GM12878 (cell line): ENCODE results near the gene SLIT1. TPM values are rescaled to one million over a fixed set of nuclear protein-coding genes. Genes with fewer than 3 reads are reported as not detected.

Experiments used
- ATAC-seq: fragments of 200-7000 bp; cut with Tn5 transposase; 3 replicates; pipeline ENCODE4 v1.9.1; 2020; ENCODE audit warnings: mild to moderate bottlenecking, moderate library complexity
- BruUV-seq: library from RNA; stranded (reverse); fragments of 400-500 nt; replicated peaks from 2 replicates; lab custom pipeline; 2021; lab: Mats Ljungman, UMichigan
- CTCF ChIA-PET: fragments of 300-600 bp; sonication (Branson Sonifier 250); formaldehyde crosslinking; extraction: SDS; loops from one replicate; lab custom pipeline; 2021; ENCODE audit warnings: inconsistent platforms; lab: Yijun Ruan, JAX
- POLR2A ChIA-PET: fragments of 350-600 bp; formaldehyde crosslinking; extraction: SDS; loops from one replicate; lab custom pipeline; 2021; ENCODE audit warnings: inconsistent platforms; lab: Charles Lee
- RAD21 ChIA-PET: fragments of 300-600 bp; sonication (Branson Sonifier 250); formaldehyde crosslinking; loops from one replicate; lab custom pipeline; 2023; ENCODE audit warnings: antibody characterized with exemption; ENCODE audit not compliant: unreplicated experiment; lab: Charles Lee
- SMC1A ChIA-PET: fragments of 300-600 bp; sonication (Branson Sonifier 250); formaldehyde crosslinking; loops from one replicate; lab custom pipeline; 2023; ENCODE audit not compliant: unreplicated experiment, uncharacterized antibody; lab: Charles Lee
- DNase-seq: peaks from one replicate; pipeline ENCODE4 v3.0.0-alpha.2; 2011; ENCODE audit warnings: low read depth, low spot score
- FAIRE-seq: peaks from 3 replicates; lab custom pipeline; 2011; peaks lifted over from hg19 to GRCh38; lab: Jason Lieb, UNC
- H2AFZ ChIP-seq: 2 replicates; pipeline ENCODE4 v1.6.0; 2011; ENCODE audit warnings: low read depth, low read length, control low read depth; ENCODE audit not compliant: control insufficient read depth
- H3K27ac ChIP-seq: 2 replicates; pipeline ENCODE4 v1.5.1; 2011; ENCODE audit warnings: control low read depth; ENCODE audit not compliant: control insufficient read depth, insufficient read depth
- H3K27me3 ChIP-seq, 2 experiments: replicated peaks in 1 of 2; 2 replicates each; pipeline versions ENCODE4 v1.6.0 to v1.6.1; 2011; ENCODE audit warnings: low read length in 1 of 2; ENCODE audit not compliant: control insufficient read depth in 2 of 2, insufficient read depth in 2 of 2
- H3K36me3 ChIP-seq, 2 experiments: 2 replicates each; pipeline ENCODE4 v1.5.1; 2011; ENCODE audit warnings: low read length in 1 of 2; ENCODE audit not compliant: control insufficient read depth in 2 of 2, insufficient read depth in 2 of 2
- H3K4me1 ChIP-seq: 2 replicates; pipeline ENCODE4 v1.6.1; 2011; ENCODE audit warnings: mild to moderate bottlenecking, low read length, moderate library complexity, mixed read lengths; ENCODE audit not compliant: control insufficient read depth, insufficient read depth
- H3K4me2 ChIP-seq: 2 replicates; pipeline ENCODE4 v1.6.0; 2011; ENCODE audit warnings: control low read depth; ENCODE audit not compliant: control insufficient read depth, insufficient read depth
- H3K4me3 ChIP-seq: fragments of 200-600 bp; sonication (generic); 2 replicates; pipeline ENCODE4 v1.5.1; 2016
- H3K79me2 ChIP-seq: 2 replicates; pipeline ENCODE4 v1.6.0; 2011; ENCODE audit warnings: low read length; ENCODE audit not compliant: control insufficient read depth, insufficient read depth
- H3K9ac ChIP-seq: 2 replicates; pipeline ENCODE4 v1.8.0; 2011; ENCODE audit warnings: low read length, control low read depth, mixed read lengths; ENCODE audit not compliant: control insufficient read depth, insufficient read depth
- H3K9me3 ChIP-seq: replicated peaks from 3 replicates; pipeline ENCODE4 v1.5.1; 2011; ENCODE audit warnings: mild to moderate bottlenecking, low read length; ENCODE audit not compliant: control insufficient read depth, insufficient read depth
- H4K20me1 ChIP-seq: 2 replicates; pipeline ENCODE4 v1.6.0; 2011; ENCODE audit not compliant: control insufficient read depth, insufficient read depth
- CHD2 ChIP-seq: IDR thresholded peaks from 2 replicates; pipeline ENCODE4 v1.6.1; 2011; ENCODE audit warnings: low read depth, low read length, improper control_type of control experiment, borderline replicate concordance
- CREM ChIP-seq: IDR thresholded peaks from 2 replicates; pipeline ENCODE4 v1.6.1; 2014; ENCODE audit warnings: antibody characterized with exemption, low read depth
- MTA3 ChIP-seq: IDR thresholded peaks from 2 replicates; pipeline ENCODE4 v1.6.1; 2012; ENCODE audit warnings: low read length, inconsistent platforms, borderline replicate concordance
- NFIC ChIP-seq: IDR thresholded peaks from 2 replicates; pipeline ENCODE4 v1.6.1; 2012; ENCODE audit warnings: low read depth, mild to moderate bottlenecking, inconsistent platforms, low read length, moderate library complexity
- RUNX3 ChIP-seq: IDR thresholded peaks from 2 replicates; pipeline ENCODE4 v1.6.1; 2012; ENCODE audit warnings: low read length, inconsistent platforms
- SMC3 ChIP-seq: IDR thresholded peaks from 2 replicates; pipeline ENCODE4 v1.6.1; 2011; ENCODE audit warnings: low read length, improper control_type of control experiment, borderline replicate concordance
- WGBS: methylation state at CpG from one replicate; pipeline ENCODE4 v1.1.6; 2016; ENCODE audit warnings: low lambda C conversion rate; ENCODE audit not compliant: insufficient replicate concordance, insufficient coverage; ENCODE audit errors: missing lambda C conversion rate; 5-methylcytosine and 5-hydroxymethylcytosine counted together
- in situ Hi-C: fragments of 300-500 bp; cut with MboI; formaldehyde crosslinking; loops from 9 replicates; pipeline ENCODE4 v1.14.3; 2018; ENCODE audit warnings: mixed read lengths
- intact Hi-C: fragments of 100-400 bp; cut with micrococcal nuclease; formaldehyde crosslinking; loops from one replicate; pipeline ENCODE4 v1.14.2; 2022; ENCODE audit not compliant: unreplicated experiment
- polyA plus RNA-seq, 11 experiments: library from polyadenylated mRNA; depleted of rRNA in 4 of 11; unstranded in 6 of 11; stranded (reverse) in 5 of 11; fragments of >200 nt; fragmentation: Nextera tagmentation in 4 of 11; fragmentation: Illumina TruSeq in 1 of 11; extraction: Ambion mirVana in 4 of 11; extraction: Trizol in 1 of 11; gene quantifications; 1 replicate in 1 of 11; 2 replicates in 10 of 11; pipeline versions ENCODE4 v1.2.1 to v1.2.3, GENCODE V29; 2011 to 2016; ENCODE audit warnings: inconsistent platforms in 2 of 11, missing spikeins in 2 of 11, low read depth in 1 of 11
- total RNA-seq, 4 experiments: library from RNA; depleted of rRNA in 3 of 4; stranded (reverse); fragments of >200 nt in 3 of 4; fragmentation: Illumina TruSeq in 1 of 4; extraction: Trizol in 1 of 4; gene quantifications; 2 replicates each; pipeline versions ENCODE4 v1.2.1 to v1.2.3, GENCODE V29; 2013 to 2021
- TF ChIP-seq, protein P1 (sequence below): IDR thresholded peaks from 2 replicates; pipeline ENCODE4 v1.6.1; 2012; ENCODE audit warnings: mild to moderate bottlenecking, low read depth, low read length
- TF ChIP-seq, protein P2 (sequence below): fragments of 450-650 bp; formaldehyde crosslinking; IDR thresholded peaks from 2 replicates; pipeline ENCODE4 v1.4.0; 2022; ENCODE audit warnings: mild to moderate bottlenecking, moderate library complexity
- TF ChIP-seq, protein P3 (sequence below): fragments of 450-650 bp; IDR thresholded peaks from 2 replicates; pipeline ENCODE4 v1.6.1; 2017; ENCODE audit warnings: mild to moderate bottlenecking
- TF ChIP-seq, protein P4 (sequence below): fragments of 450-650 bp; IDR thresholded peaks from 2 replicates; pipeline ENCODE4 v1.6.1; 2017; ENCODE audit warnings: borderline replicate concordance

Gene SLIT1
- total and polyA plus RNA-seq, 10 of the 15 experiments (the other 5 are each of a cell fraction or from before 2014, with no cell fraction given) = 0.04 to 0.19 (median 0.06) TPM; not detected in 4

DNA sequence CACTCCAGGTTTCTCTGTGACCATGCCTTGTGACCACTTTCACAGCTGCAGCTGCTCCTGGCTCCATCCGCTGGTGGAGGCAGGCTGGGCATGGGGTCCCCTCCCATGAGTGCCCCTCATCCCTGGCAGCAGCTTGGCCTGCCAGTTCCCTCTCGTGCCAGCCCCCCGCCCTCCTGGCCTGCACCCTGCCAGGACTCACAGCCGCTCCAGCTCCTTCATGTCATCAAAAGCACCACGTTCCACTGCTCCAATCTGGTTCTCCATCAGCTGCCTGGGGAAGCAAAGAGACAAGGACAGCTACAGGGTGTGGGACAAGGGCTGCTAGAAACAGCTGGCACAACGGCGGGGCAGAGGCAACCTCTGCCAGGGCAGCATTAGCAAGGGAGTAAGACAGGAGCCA, 22.6 kb downstream of the SLIT1 start:
- no peak overlapping the region for H3K4me2 ChIP-seq
- ATAC-seq (no peak), FAIRE-seq (no peak), DNase-seq (no peak)
- no peaks in the 10 kb centered on the region for H3K36me3 ChIP-seq
- H3K4me1 ChIP-seq = no peaks in the 10 kb centered on the region
- in situ Hi-C loops (no loop called here), intact Hi-C loops (no loop called here)
- H3K9ac ChIP-seq = no peak overlapping the region
- H3K79me2 ChIP-seq = no peaks in the 10 kb centered on the region
- H2AFZ ChIP-seq = no peak overlapping the region
- CTCF ChIA-PET = interaction anchor here (3.0 kb wide), 1 partner anchor 47 kb away, joined by 8 read pairs; no protein-coding TSS in a partner anchor
- RAD21 ChIA-PET = no interaction called here
- 75% methylated on average over 7 of the region's 7 CpGs for WGBS
- POLR2A ChIA-PET = no interaction called here
- H3K27ac ChIP-seq = no peak overlapping the region
- H3K4me3 ChIP-seq = no peak overlapping the region
- SMC1A ChIA-PET = interaction anchor here (0.6 kb wide), 1 partner anchor 757 kb away, joined by 3 read pairs; no protein-coding TSS in a partner anchor
- no TSS peak for BruUV-seq
- no peaks in the 10 kb centered on the region for H3K9me3 ChIP-seq
- no peaks in the 10 kb centered on the region for H4K20me1 ChIP-seq
- no peaks in the 10 kb centered on the region for H3K27me3 ChIP-seq
- TF ChIP-seq CREM (no peak), MTA3 (no peak), NFIC (no peak), SMC3 (no peak), CHD2 (no peak), RUNX3 (no peak)
- TF ChIP-seq, protein P1, sequence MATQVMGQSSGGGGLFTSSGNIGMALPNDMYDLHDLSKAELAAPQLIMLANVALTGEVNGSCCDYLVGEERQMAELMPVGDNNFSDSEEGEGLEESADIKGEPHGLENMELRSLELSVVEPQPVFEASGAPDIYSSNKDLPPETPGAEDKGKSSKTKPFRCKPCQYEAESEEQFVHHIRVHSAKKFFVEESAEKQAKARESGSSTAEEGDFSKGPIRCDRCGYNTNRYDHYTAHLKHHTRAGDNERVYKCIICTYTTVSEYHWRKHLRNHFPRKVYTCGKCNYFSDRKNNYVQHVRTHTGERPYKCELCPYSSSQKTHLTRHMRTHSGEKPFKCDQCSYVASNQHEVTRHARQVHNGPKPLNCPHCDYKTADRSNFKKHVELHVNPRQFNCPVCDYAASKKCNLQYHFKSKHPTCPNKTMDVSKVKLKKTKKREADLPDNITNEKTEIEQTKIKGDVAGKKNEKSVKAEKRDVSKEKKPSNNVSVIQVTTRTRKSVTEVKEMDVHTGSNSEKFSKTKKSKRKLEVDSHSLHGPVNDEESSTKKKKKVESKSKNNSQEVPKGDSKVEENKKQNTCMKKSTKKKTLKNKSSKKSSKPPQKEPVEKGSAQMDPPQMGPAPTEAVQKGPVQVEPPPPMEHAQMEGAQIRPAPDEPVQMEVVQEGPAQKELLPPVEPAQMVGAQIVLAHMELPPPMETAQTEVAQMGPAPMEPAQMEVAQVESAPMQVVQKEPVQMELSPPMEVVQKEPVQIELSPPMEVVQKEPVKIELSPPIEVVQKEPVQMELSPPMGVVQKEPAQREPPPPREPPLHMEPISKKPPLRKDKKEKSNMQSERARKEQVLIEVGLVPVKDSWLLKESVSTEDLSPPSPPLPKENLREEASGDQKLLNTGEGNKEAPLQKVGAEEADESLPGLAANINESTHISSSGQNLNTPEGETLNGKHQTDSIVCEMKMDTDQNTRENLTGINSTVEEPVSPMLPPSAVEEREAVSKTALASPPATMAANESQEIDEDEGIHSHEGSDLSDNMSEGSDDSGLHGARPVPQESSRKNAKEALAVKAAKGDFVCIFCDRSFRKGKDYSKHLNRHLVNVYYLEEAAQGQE = no peak
- TF ChIP-seq, protein P2, sequence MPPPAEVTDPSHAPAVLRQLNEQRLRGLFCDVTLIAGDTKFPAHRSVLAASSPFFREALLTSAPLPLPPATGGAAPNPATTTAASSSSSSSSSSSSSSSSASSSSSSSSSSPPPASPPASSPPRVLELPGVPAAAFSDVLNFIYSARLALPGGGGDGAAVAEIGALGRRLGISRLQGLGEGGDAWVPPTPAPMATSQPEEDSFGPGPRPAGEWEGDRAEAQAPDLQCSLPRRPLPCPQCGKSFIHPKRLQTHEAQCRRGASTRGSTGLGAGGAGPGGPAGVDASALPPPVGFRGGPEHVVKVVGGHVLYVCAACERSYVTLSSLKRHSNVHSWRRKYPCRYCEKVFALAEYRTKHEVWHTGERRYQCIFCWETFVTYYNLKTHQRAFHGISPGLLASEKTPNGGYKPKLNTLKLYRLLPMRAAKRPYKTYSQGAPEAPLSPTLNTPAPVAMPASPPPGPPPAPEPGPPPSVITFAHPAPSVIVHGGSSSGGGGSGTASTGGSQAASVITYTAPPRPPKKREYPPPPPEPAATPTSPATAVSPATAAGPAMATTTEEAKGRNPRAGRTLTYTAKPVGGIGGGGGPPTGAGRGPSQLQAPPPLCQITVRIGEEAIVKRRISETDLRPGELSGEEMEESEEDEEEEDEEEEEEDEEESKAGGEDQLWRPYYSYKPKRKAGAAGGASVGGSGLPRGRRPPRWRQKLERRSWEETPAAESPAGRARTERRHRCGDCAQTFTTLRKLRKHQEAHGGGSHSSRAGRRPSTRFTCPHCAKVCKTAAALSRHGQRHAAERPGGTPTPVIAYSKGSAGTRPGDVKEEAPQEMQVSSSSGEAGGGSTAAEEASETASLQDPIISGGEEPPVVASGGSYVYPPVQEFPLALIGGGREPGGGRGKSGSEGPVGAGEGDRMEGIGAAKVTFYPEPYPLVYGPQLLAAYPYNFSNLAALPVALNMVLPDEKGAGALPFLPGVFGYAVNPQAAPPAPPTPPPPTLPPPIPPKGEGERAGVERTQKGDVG (CRISPR knock-in tag) = no peak
- TF ChIP-seq, protein P3, sequence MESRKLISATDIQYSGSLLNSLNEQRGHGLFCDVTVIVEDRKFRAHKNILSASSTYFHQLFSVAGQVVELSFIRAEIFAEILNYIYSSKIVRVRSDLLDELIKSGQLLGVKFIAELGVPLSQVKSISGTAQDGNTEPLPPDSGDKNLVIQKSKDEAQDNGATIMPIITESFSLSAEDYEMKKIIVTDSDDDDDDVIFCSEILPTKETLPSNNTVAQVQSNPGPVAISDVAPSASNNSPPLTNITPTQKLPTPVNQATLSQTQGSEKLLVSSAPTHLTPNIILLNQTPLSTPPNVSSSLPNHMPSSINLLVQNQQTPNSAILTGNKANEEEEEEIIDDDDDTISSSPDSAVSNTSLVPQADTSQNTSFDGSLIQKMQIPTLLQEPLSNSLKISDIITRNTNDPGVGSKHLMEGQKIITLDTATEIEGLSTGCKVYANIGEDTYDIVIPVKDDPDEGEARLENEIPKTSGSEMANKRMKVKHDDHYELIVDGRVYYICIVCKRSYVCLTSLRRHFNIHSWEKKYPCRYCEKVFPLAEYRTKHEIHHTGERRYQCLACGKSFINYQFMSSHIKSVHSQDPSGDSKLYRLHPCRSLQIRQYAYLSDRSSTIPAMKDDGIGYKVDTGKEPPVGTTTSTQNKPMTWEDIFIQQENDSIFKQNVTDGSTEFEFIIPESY = no peak
- TF ChIP-seq, protein P4, sequence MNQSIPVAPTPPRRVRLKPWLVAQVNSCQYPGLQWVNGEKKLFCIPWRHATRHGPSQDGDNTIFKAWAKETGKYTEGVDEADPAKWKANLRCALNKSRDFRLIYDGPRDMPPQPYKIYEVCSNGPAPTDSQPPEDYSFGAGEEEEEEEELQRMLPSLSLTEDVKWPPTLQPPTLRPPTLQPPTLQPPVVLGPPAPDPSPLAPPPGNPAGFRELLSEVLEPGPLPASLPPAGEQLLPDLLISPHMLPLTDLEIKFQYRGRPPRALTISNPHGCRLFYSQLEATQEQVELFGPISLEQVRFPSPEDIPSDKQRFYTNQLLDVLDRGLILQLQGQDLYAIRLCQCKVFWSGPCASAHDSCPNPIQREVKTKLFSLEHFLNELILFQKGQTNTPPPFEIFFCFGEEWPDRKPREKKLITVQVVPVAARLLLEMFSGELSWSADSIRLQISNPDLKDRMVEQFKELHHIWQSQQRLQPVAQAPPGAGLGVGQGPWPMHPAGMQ = no peak
